ENCODE data around the gene ELP4.

ELP4 gene

GRCh38 chr11:31810779-31811647 is 301.4 kb downstream of the ELP4 start, which contains the start of gene PAX6 (continued):
- TF ChIP-seq TSHZ1 (tag by site-specific recombination; IDR thresholded peaks at IDR 0.05; ENCODE audit: borderline replicate concordance) (peak; percentile 86), ZNF704 (tag by site-specific recombination; IDR thresholded peaks at IDR 0.05) (no peak), ZNF792 (tag by site-specific recombination; IDR thresholded peaks at IDR 0.05) (no peak), GLIS2 (tag by site-specific recombination; IDR thresholded peaks at IDR 0.05) (peak; percentile 59), ZNF366 (tag by site-specific recombination; conservative IDR thresholded peaks at IDR 0.05) (peak; percentile 87), ZNF785 (tag by site-specific recombination; IDR thresholded peaks at IDR 0.05) (no peak), ZNF701 (tag by site-specific recombination; IDR thresholded peaks at IDR 0.05) (no peak), ZNF488 (tag by site-specific recombination; IDR thresholded peaks at IDR 0.05) (no peak), ZNF76 (tag by site-specific recombination; IDR thresholded peaks at IDR 0.05; ENCODE audit: borderline replicate concordance, low read depth) (peak; percentile 34; the same call in 1 of the 2 replicates), KLF10 (tag by site-specific recombination; IDR thresholded peaks at IDR 0.05) (no peak; the same call in 1 of the 2 replicates), TRIM28 (IDR thresholded peaks at IDR 0.05; ENCODE audit: borderline replicate concordance, low read length) (no peak), ZNF302 (tag by site-specific recombination; IDR thresholded peaks at IDR 0.05; ENCODE audit: low read depth) (no peak), ZNF529 (tag by site-specific recombination; IDR thresholded peaks at IDR 0.05; ENCODE audit: insufficient replicate concordance) (no peak), PRDM1 (tag by site-specific recombination; IDR thresholded peaks at IDR 0.05) (peak; percentile 41; the same call in 1 of the 2 replicates), ZNF791 (tag by site-specific recombination; IDR thresholded peaks at IDR 0.05) (no peak), ZNF544 (tag by site-specific recombination; IDR thresholded peaks at IDR 0.05) (no peak), ZNF223 (tag by site-specific recombination; IDR thresholded peaks at IDR 0.05) (no peak; the same call in 1 of the 2 replicates), ZNF510 (tag by site-specific recombination; IDR thresholded peaks at IDR 0.05; ENCODE audit: insufficient replicate concordance) (no peak), KLF8 (tag by site-specific recombination; IDR thresholded peaks at IDR 0.05) (0 out of 2 replicates have a peak, but pooled peaks have one; percentile 26), ZNF140 (tag by site-specific recombination; IDR thresholded peaks at IDR 0.05) (no peak), OVOL3 (tag by site-specific recombination; IDR thresholded peaks at IDR 0.05) (no peak), ZNF148 (tag by site-specific recombination; IDR thresholded peaks at IDR 0.05; ENCODE audit: borderline replicate concordance) (no peak), ZNF518A (tag by site-specific recombination; conservative IDR thresholded peaks at IDR 0.05; ENCODE audit: low read depth) (0 out of 2 replicates have a peak, but pooled peaks have one; percentile 22), ZSCAN16 (tag by site-specific recombination; IDR thresholded peaks at IDR 0.05) (no peak), RBAK (tag by site-specific recombination; IDR thresholded peaks at IDR 0.05) (no peak), REPIN1 (tag by site-specific recombination; IDR thresholded peaks at IDR 0.05; ENCODE audit: low read depth) (no peak)

Measured in HEK293 (cell line).